Activated B cell treated with CpG ODN at 0.5 μM for 24 hours (primary cell): Measurements from ENCODE around the gene TDRD9. TPM values are rescaled to one million over a fixed set of nuclear protein-coding genes. Genes with fewer than 3 reads are reported as not detected.

ENCODE experiments used
- ATAC-seq: fragments of 200-7000 bp; cut with Tn5 transposase; one replicate; pipeline ENCODE4 v1.10.0; 2021; ENCODE audit warnings: low read depth, mild to moderate bottlenecking, moderate library complexity
- CTCF ChIA-PET: fragments of 350-600 bp; sonication (Branson Sonifier 250); formaldehyde crosslinking; loops from one replicate; lab custom pipeline; 2021; ENCODE audit warnings: antibody characterized with exemption; lab: Charles Lee
- POLR2A ChIA-PET: fragments of 350-600 bp; sonication (Branson Sonifier 250); formaldehyde crosslinking; loops from one replicate; lab custom pipeline; 2021; ENCODE audit warnings: antibody characterized with exemption; lab: Charles Lee
- DNase-seq: peaks from one replicate; pipeline ENCODE4 v3.0.0; 2022
- H3K27ac Mint-ChIP-seq: one replicate; pipeline ENCODE4 v1.8.0; 2020; ENCODE audit warnings: mixed read lengths
- H3K27me3 Mint-ChIP-seq: one replicate; pipeline ENCODE4 v1.8.0; 2021; ENCODE audit warnings: mixed read lengths
- H3K36me3 Mint-ChIP-seq: one replicate; pipeline ENCODE4 v1.8.0; 2021; ENCODE audit warnings: low read depth, mixed read lengths
- H3K4me1 Mint-ChIP-seq: one replicate; pipeline ENCODE4 v1.8.0; 2021; ENCODE audit warnings: mixed read lengths
- H3K4me3 Mint-ChIP-seq: one replicate; pipeline ENCODE4 v1.8.0; 2020; ENCODE audit warnings: mild to moderate bottlenecking, mixed read lengths
- H3K9me3 Mint-ChIP-seq: one replicate; pipeline ENCODE4 v1.8.0; 2020; ENCODE audit warnings: mixed read lengths
- CTCF ChIP-seq: fragments of 200-600 bp; IDR thresholded peaks from one replicate; pipeline ENCODE4 v1.8.0; 2022; ENCODE audit warnings: antibody characterized with exemption, mild to moderate bottlenecking
- intact Hi-C: fragments of 100-400 bp; cut with micrococcal nuclease; formaldehyde crosslinking; loops from one replicate; pipeline ENCODE4 v1.15.1; 2024
- total RNA-seq: library from RNA; stranded (reverse); gene quantifications from 2 replicates; pipeline ENCODE4 v1.2.3, GENCODE V29; 2022

The TDRD9 gene
- total RNA-seq, 1 donor from 2014 or later = 3.1 TPM

GRCh38 chr14:104078031-104078455, 149.8 kb downstream of the TDRD9 start:
- DNase-seq = peak; percentile 75
- CTCF ChIA-PET = interaction anchor here (0.6 to 3.1 kb wide), 13 partner anchors 10 to 562 kb away, joined by 3 to 19 read pairs (median 3); no protein-coding TSS in a partner anchor
- Mint-ChIP-seq H3K36me3 (no peaks in the 10 kb centered on the region), H3K27me3 (peaks cover 20% of the 10 kb centered on the region), H3K4me1 (peaks cover 9% of the 10 kb centered on the region), H3K9me3 (peaks cover 6% of the 10 kb centered on the region), H3K27ac (peak overlapping the region; percentile 55), H3K4me3 (no peak overlapping the region)
- intact Hi-C loops = loop anchor here (1.0 kb wide), 4 partner anchors 53 to 630 kb away; no protein-coding TSS in a partner anchor
- TF ChIP-seq CTCF = peak; percentile 84
- ATAC-seq = peak; percentile 99
- POLR2A ChIA-PET = no interaction called here

GRCh38 chr14:104080376-104081260, 152.4 kb downstream of the TDRD9 start:
- H3K4me3 Mint-ChIP-seq = no peak overlapping the region
- peaks cover 9% of the 10 kb centered on the region for H3K4me1 Mint-ChIP-seq
- CTCF ChIA-PET = no interaction called here
- peaks cover 24% of the 10 kb centered on the region for H3K27me3 Mint-ChIP-seq
- intact Hi-C loops = no loop called here
- no peaks in the 10 kb centered on the region for H3K9me3 Mint-ChIP-seq
- no peak for TF ChIP-seq CTCF
- ATAC-seq = no peak
- no peaks in the 10 kb centered on the region for H3K36me3 Mint-ChIP-seq
- POLR2A ChIA-PET = no interaction called here
- DNase-seq = no peak
- H3K27ac Mint-ChIP-seq = no peak overlapping the region

GRCh38 chr14:104081261-104081835, 153.1 kb downstream of the TDRD9 start:
- H3K4me3 Mint-ChIP-seq = no peak overlapping the region
- no peaks in the 10 kb centered on the region for H3K9me3 Mint-ChIP-seq
- ATAC-seq = no peak
- no peak for TF ChIP-seq CTCF
- intact Hi-C loops = no loop called here
- H3K36me3 Mint-ChIP-seq = no peaks in the 10 kb centered on the region
- POLR2A ChIA-PET = no interaction called here
- no peak overlapping the region for H3K27ac Mint-ChIP-seq
- H3K4me1 Mint-ChIP-seq = peaks cover 9% of the 10 kb centered on the region
- DNase-seq = peak; percentile 14
- H3K27me3 Mint-ChIP-seq = peaks cover 25% of the 10 kb centered on the region
- CTCF ChIA-PET = no interaction called here

DNA sequence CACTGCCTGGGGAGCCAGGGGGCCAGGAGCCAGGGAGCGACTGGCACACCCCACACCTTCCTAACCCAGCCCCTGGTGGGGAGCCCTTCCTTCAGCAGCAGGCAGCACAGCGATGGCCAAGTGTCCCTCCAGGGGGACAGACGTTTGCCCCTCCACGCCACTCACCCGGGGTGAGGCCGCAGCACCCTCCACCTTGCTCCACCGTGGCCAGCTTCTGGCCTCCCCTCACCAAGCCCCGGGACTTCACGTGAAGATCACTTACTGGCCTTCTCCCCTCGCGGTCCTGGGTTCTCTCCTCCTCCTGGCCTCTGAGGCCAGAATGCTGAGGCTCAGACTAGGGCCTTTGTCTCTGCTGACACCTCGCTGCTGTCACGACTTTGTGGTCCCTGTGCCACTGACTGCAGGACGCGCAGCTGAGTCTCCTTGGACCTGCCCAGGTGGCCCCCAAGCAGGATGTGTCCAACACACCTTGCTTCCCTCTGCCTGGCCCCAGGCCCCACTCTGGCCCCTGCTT, 153.8 kb downstream of the TDRD9 start:
- ATAC-seq (no peak), DNase-seq (no peak)
- no peak for TF ChIP-seq CTCF
- intact Hi-C loops = no loop called here
- H3K9me3 Mint-ChIP-seq = no peaks in the 10 kb centered on the region
- no peaks in the 10 kb centered on the region for H3K36me3 Mint-ChIP-seq
- peaks cover 27% of the 10 kb centered on the region for H3K27me3 Mint-ChIP-seq
- CTCF ChIA-PET = no interaction called here
- peaks cover 9% of the 10 kb centered on the region for H3K4me1 Mint-ChIP-seq
- H3K27ac Mint-ChIP-seq = no peak overlapping the region
- H3K4me3 Mint-ChIP-seq = no peak overlapping the region
- POLR2A ChIA-PET = no interaction called here

DNA sequence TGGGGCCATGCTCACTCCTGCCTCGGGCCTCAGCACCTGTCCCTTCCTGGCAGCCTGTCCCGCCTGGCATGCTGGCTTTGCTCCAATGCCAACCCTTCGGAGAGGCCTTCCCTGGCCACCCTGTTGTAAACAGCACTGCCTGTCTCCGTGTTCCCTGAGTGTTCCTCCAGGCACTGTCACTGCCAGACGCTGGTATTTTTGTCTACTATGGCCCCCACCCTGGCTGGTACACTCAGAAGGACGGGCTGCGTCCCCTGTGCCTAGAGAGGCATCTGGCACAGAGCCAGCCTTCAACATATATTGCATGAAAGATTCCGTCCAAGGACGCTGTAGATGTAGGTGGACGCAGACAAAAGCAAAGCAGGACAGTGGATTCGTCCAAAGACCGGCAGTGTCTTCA, 154.6 kb downstream of the TDRD9 start:
- intact Hi-C loops = no loop called here
- Mint-ChIP-seq H3K4me3 (no peak overlapping the region), H3K4me1 (peaks cover 8% of the 10 kb centered on the region), H3K27ac (no peak overlapping the region), H3K27me3 (peaks cover 28% of the 10 kb centered on the region), H3K36me3 (no peaks in the 10 kb centered on the region), H3K9me3 (no peaks in the 10 kb centered on the region)
- ChIA-PET CTCF (no interaction called here), POLR2A (no interaction called here)
- TF ChIP-seq CTCF = no peak
- DNase-seq (no peak), ATAC-seq (no peak)
